GM18498 (cell line): ENCODE data around the gene ZNF215.
"Not testable (repeated sequence)": the region's sequence is repeated elsewhere in the genome, so short reads cannot be mapped to it uniquely, and the experiment has no call there.

Experiments used
- ATAC-seq: cut with Tn5 transposase; IDR thresholded peaks from one replicate; pipeline ENCODE4 v1.9.1; 2021; ENCODE audit warnings: mild to moderate bottlenecking, moderate library complexity; ENCODE audit not compliant: unreplicated experiment

The ZNF215 gene

GRCh38 chr11:6926208-6927029, at the start of gene ZNF215:
Gene ZNF215 (plus strand): TSS chr11:6926426. CDS start chr11:6932273, 5,847 bp downstream.
- ATAC-seq = peak; percentile 64

- ATAC-seq = no peak
These were observed 49.3 kb upstream of the ZNF215 start for GRCh38 chr11:6876914-6877313.

GRCh38 chr11:6882751-6883150, 43.5 kb upstream of the ZNF215 start:
- ATAC-seq = no peak

GRCh38 chr11:6887711-6888110, 38.5 kb upstream of the ZNF215 start:
- ATAC-seq = not testable (repeated sequence)

- no peak for ATAC-seq
These were observed 37.4 kb upstream of the ZNF215 start for GRCh38 chr11:6888830-6889229.

- ATAC-seq = no peak
These were observed 36.4 kb upstream of the ZNF215 start for GRCh38 chr11:6889835-6890234.

GRCh38 chr11:6892400-6892799, 33.8 kb upstream of the ZNF215 start, which contains the start of gene OR2D2:
Gene OR2D2 (minus strand): TSS chr11:6892500. CDS start chr11:6892500, 0 bp downstream.
- ATAC-seq = no peak

- no peak for ATAC-seq
These were observed 32.1 kb upstream of the ZNF215 start for GRCh38 chr11:6894097-6894496.

- ATAC-seq = peak; percentile 92
These were observed 31.2 kb upstream of the ZNF215 start for GRCh38 chr11:6895010-6895409.

- no peak for ATAC-seq
These were observed 27.3 kb upstream of the ZNF215 start for GRCh38 chr11:6898911-6899310.

GRCh38 chr11:6900327-6900999, 25.8 kb upstream of the ZNF215 start:
- no peak for ATAC-seq

GRCh38 chr11:6904804-6905203, 21.4 kb upstream of the ZNF215 start:
- ATAC-seq = not testable (repeated sequence)

GRCh38 chr11:6911378-6911777, 14.8 kb upstream of the ZNF215 start:
- no peak for ATAC-seq

- ATAC-seq = no peak
These were observed 14.3 kb upstream of the ZNF215 start for GRCh38 chr11:6911948-6912347.

- no peak for ATAC-seq
These were observed 6.5 kb upstream of the ZNF215 start for GRCh38 chr11:6919698-6920097.

GRCh38 chr11:6920702-6921101, 5.5 kb upstream of the ZNF215 start, which contains the start of gene OR2D3:
Gene OR2D3 (plus strand): TSS chr11:6921002. CDS start chr11:6921002, 0 bp downstream.
- no peak for ATAC-seq

- ATAC-seq = no peak
These were observed 1.1 kb upstream of the ZNF215 start for GRCh38 chr11:6925007-6925577.

GRCh38 chr11:6925636-6926207, 504 bp upstream of the ZNF215 start:
- peak; percentile 15 for ATAC-seq

GRCh38 chr11:6927030-6927617, 898 bp downstream of the ZNF215 start:
- ATAC-seq = peak; percentile 74

GRCh38 chr11:6928916-6929315, 2.7 kb downstream of the ZNF215 start:
- ATAC-seq = no peak

- ATAC-seq = no peak
These were observed 5.0 kb downstream of the ZNF215 start for GRCh38 chr11:6931146-6931713.
